Right kidney (tissue), 1 donor: ENCODE results near the gene TCP11.
A peak's percentile ranks its signal among the peaks of the same experiment; 100 is the strongest.

Experiments
- DNase-seq: peaks from one replicate; pipeline ENCODE4 v3.0.0-alpha.2; 2016

Gene TCP11

DNA sequence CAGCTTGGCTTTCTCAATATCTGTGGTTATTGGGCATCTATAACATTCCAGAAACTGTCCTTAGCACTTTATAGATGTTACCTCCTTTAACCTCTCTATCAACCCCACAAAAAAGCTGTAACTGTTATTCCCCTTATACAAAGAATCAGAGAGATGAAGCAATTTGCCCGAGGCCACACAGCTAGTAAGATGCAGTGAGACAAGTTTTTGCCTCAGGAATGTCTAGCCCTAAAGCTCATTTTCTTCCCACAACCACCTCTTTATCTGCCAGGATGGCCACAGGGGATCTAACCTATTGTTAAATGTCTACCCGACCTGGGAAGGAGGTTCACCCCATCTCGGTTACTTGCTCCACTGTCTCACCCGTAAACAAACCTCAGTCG is 31.9 kb upstream of the TCP11 start:
- no peak for DNase-seq

DNA sequence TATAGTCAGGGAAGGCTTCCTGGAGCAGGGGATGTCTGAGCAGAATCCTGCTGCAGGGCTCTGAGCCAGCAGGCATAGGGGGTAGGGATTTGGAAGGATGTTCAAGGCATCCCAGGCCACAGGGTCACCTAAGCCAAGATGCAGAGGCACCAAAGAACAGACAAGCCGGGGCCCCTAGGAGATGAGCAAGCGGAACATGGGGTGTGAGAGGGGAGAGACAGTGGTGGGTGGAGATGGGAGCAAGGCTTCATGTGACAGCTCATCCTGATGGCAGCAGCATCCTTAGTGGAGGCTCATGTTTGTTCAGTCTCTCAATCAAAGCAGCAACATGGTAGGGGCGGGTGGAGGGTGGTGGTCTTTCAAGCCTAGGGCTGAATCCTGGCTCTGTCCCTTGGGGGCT is 29.8 kb upstream of the TCP11 start:
- no peak for DNase-seq

DNA sequence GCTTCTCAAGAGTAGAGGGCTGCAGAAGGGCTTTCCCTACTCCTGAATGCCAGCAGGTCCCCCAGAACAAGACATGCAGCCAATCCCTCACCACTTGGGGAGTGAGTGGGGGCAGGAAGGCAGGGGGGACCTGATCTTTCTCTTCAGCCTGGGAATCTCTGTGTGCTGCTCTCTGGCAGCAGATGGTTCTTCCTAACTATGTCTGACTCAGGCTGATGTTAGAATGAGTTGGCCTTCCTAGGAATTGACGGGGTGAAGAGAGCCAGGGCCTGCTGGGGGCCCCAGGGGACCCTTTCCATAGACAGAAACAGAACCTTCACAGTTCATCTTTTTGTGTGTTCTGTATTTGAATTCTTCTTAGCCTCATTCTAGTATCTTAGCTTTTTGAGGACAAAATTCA is 29.0 kb upstream of the TCP11 start:
- no peak for DNase-seq

DNA sequence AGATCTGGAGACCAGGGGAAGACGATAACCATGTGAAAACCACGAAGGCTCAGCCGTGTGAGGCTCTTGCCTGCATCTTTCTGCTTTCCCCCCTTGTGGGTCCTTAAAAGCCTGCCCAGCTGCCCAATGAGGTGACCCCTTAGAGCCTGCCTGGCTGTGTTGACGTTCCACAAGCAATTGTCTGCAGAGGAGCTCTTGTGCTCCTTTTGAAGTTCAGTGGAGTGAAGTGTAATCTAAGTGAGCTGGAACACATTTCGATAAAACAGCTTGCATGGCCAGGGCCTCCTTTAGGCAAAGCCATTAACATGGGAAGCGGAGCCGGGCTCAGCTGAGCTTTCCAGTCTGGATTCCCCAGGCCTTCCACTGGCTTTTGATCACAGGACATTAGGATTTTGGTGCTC is 27.3 kb upstream of the TCP11 start:
- DNase-seq = peak; percentile 52

DNA sequence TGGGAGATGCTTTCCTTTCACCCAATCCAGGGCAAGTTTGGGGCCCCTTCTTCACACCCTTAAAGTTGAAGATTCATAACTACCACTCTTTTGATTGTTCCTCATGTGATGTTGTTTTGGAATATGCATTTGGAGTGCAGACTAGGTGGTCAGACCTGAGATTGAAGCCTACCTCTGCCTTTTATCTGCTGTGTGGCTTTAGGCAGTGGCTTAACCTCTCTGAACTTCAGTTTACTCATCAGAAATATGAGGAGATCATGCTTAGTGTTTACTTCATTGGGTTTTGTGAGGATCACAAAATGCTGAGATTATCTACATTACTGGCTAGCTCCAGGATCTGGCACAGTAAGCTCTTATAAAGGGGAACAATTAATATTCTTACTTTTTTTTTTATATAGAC is 26.4 kb upstream of the TCP11 start:
- no peak for DNase-seq

DNA sequence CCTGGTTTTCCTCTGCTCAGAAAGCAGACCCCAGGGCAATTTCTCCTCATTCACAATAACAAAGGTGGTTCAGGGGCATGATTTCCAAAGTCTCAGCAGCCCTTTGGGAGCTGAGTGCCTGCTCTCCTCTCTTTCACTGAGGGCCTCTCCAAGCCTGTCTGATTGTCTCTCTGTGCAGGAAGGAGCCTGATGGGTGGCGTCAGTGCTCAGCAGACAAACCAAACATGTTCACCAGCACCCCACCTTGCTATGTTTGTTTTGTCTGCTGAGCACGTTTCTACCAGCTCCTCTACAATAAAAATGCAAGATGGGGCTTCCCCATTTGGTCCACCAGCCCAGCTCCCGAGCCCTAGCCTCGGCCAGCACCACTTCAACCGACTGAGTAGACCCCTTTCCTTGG is 25.4 kb upstream of the TCP11 start:
- DNase-seq = no peak

DNA sequence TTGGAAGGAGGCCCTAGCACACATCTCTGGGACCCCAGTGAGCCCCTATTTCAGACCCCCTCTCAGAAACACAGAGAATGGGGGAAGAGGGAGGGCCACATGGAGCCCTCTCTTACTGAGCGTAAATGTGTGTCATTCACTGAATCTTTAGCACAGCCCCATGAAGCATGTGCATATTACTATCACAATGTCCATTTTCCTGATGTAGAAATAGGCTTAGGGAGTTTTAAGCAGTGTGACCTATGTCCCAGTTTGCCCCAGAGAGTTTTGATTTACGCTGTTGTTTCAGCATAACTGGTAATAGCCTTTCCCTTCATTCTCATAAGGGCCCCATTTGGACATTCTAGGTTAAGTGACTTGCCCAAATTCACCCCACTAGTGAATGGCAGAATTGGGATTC is 25.0 kb upstream of the TCP11 start:
- no peak for DNase-seq

DNA sequence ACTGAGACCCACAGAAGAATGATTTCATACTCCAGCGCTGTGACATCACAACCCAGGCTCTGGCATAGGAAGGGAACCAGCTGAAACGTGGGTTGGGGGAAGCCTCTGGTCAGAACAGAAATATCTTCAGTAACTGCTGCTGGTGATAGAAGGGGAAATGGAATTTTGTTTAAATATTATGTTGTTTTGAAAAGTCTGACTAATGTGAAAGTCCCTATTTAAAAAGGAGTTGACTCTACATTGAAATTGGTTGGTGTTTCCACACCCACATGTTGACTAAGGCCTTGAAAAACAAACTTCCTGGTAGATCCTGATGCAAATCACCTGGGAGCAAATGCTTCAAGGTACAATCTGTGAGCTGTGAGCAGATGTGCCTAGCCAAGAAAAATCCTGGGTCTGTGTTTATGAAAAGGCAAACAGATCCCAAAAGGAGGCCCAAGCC is 24.5 kb upstream of the TCP11 start:
- DNase-seq = no peak

DNA sequence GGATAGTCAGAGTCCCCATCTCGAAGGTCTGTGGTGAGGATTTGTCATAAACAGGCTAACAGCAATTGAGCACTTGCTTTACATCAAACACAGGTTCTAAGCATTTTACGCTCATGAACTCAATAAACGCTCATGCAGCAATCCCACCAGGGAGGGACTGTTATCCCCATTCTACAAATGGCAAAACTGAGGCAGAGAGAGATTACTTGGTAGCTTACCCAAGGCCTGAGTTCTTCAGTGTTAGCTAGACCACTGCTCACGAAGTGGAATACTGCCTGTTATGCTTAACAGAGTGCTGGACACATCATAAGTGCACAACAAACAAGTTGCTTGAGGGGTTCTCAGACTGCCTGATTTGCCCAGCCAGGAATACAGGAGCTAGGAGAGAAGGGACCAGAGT is 23.7 kb upstream of the TCP11 start:
- DNase-seq = no peak

DNA sequence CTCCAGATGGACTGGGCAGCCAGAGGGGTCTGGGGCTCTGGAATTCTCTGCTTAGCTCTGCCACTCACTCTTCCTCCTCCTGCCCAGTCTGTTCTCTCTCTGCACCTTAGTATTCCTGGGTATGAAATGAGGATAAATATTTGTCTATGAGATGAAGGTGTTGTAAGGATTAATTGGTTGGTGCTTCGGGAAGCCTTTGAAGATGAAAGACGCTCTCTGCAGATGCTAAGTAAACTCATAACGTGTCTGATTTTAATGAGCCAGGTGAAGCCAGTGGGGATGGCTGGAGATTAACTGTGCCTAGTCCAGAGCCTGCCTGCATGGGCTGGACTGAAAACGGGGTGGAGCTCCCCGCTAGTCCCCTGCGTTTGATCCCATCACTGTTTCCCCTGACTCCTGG is 23.1 kb upstream of the TCP11 start:
- no peak for DNase-seq

DNA sequence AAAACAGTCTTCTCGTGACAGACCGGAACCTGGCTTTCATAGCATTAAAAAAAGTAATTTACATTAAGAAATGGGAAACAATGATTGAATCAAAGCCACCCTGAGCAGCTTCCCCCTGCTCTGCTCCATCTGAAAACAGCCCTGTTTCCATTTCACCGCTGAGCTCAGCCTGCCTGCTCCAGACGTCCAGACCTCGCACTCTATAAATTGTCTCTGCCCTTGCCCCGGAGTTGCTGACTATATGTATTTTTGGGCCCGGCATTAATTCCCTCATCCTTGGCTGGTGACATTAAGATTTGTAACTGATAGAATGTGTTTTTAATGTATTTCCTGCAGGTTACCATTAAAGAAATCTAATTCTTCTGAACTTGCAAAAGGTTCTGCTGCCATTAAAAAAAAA is 22.7 kb upstream of the TCP11 start:
- DNase-seq = no peak

DNA sequence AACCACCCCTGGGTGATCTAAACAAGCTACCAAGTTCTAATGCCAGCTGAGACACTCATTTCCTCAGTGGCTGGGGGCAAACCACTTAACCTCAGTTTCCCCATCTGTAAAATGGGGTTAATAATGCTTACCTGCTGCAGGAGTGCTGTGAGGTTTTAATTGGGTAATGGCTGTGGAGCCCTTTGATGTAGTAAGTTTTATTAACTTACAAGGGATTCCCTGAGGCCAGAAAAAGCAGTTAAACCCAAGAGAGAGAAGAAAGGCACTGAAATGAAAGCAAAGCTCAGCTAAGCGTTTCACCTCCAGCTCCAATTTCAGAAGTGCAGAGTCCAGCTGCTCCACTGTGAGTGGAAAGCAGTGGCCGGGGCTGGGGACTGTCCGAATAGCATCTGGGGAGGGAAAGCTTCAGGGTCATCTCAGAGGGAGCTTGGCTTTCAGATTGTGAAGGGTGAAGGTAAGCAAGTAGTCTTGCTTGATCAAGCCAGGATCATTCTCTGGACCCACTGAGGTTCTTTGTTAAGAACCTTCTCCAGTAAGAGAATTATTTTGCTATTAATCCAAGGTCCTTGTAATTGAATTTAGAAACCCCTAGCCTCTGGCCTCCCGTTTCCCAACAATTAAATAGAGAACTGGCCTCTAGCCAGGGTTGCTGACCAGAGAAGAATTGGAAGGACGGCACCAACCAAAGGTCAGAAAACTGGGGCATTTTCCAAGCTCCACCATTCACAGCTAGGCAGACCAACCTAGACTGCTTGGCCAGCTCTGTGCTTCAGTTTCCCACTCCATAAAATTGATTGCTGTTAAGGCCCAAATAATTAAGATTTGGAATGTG is 20.9 kb upstream of the TCP11 start:
- DNase-seq = peak; percentile 57

DNA sequence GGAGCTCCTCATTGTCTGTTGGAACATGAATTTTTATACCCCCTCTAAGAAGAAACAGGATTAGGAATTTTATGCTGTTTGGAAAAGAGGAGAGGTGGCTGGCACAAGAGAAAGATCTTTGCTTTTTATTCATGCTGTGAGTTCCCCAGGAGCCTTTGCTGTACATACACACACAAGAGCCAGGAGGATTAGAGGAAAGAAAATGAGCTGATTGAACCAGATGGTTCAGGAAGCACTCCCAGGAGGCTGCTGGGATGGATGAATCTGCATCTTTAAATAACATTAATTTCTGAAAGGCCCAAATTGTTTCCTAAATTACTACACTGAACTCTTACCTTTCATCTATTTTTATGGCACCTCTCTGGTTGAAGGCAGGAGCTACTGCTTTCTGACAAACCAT is 20.1 kb upstream of the TCP11 start:
- DNase-seq = no peak

DNA sequence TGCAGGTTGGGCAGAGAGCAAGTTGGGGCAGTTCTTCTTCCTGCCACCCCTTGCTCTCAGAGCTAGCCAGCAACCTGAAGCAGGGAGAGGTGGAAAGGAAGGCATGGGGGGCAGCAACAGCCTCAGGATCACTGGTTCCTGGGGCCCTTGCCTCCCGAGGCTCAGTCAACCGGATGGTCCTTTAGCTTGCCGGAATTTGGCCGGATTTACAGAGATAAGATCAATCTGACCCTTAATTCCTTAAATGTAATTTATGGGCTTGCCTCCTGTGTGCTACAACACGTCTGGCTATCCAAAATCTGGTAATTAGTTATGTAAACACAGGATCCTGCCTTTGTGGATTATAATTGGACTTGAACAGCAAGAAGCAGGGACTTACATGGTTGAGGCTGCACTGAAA is 19.5 kb upstream of the TCP11 start:
- DNase-seq = peak; percentile 35

DNA sequence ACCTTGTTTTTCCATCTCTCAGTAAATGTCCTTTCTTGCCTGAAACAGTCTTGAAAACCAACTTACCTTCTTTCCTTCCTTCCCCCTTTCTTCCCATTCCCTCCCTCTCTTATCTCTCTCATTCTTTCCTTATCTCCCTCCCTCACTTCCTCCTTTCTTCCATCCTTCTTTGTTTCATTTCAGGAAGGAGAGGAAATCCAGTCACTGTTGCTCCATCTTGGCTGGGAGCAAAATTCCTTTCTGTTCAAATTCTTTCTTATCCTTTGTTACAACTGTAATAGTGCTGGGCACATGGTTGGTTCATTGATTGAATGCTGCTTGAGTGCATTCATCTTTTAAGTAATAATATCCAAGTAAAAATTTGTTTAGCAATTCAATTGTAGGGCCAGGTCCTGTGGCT is 17.4 kb upstream of the TCP11 start:
- no peak for DNase-seq

DNA sequence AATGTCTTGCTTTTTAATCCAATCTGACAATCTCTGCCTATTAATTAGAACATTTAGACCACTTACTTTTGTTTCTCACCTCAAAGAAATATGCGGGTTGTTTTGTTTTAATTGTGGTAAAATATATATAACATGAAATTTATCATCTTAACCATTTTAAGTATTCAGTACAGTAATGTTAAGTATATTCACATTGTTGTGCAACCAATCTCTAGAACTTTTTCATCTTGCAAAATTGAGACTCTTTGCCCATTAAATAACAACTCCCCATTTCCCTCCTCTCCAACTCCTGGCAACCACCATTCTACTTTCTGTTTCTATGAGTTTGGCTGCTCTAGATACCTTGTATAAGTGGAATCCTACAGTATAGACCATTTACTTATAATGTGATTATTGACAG is 13.8 kb upstream of the TCP11 start:
- no peak for DNase-seq

DNA sequence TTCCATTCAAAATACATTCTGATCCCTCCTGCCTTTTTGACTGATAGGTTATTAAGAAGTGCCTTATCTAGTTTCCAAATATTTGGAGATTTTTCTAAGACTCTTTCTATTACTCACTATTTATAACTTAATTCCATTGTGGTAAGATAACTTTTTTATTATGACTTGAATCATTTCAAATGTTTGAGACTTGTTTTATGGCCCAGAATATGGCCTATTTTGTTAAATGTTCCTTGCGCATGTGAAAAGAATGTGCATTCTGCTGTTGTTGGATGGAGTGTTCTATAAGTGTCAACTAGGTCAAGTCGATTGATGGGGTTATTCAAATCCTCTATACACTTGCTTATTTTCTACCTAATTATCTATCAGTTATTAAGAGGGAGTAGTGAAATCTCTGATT is 13.1 kb upstream of the TCP11 start:
- DNase-seq = no peak

DNA sequence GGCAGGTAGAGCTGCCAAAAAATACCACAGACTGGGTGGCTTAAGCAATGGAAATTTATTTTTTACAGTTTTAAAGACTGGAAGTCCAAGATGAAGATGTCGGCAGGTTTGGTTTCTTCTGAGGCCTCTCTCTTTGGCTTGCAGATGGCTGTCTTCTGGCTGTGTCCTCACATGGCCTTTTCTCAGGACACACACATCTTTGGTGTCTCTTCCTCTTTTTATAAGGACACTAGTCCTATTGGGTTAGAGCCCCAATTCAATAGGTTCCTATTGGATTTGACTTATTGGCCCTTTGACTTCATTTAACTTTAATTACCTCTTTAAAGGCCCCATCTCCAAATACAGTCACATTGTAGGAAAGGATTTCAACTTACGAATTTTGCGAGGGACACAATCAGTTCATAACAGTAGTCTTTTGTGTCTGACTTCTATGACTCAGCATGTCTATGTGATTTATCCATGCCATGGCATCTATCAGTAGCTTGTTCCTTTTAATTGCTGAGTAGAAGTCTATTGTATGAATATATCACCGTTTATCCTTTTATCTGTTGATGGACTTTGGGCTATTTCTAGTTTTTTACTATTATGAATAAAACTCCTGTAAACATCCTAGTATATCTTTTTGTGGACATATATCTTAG is 11.0 kb upstream of the TCP11 start:
- DNase-seq = no peak

DNA sequence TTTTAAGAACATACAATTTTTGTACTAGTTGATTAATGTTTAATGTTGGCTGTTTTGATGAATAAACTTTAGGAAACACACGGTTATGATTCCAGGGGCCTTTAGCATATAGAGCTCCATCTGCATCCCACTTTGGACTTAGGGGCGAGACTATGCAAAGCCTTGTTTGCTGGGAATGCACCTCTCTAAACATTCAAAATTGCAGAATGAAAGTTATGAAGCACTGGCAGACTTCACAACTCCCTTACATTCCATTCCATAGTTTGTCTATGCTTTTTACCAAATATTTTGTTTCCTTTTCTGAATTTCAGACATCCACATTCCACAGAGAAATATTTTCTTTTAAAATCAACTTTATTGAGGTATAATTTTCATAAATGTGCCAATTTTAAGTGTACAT is 10.3 kb upstream of the TCP11 start:
- DNase-seq = no peak

DNA sequence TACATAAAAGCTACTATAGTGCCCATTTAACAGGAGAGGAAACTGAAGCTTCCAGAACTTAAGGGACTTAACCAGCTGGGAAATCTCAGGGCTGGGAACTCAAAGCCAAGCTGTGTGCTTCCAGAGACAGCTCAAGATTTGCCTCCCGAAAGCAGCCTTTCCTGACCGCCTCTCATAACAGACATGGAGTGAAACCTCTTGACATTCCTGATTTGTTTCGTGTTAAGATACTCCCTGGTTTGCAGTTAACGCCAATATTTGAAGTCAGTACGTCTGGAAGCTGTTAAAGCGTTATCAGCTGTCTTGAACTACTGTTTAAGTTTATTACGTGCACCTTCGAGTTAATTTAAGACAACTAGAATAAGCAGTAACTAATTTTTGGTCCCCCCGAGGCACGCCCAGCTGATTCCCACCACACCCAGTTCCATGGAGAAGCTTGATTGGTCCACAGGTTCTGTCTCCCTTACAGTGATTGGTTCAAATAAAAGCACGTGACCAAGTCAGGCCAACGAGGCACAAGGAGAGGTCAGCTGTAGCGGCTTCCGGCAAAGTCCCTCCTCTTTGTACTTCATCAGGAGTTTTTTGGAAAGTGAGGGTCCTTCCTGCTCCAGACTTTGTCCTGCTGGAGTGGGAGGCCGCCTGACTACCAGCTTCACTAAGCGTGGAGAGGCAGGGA is 8.9 kb upstream of the TCP11 start:
- no peak for DNase-seq

DNA sequence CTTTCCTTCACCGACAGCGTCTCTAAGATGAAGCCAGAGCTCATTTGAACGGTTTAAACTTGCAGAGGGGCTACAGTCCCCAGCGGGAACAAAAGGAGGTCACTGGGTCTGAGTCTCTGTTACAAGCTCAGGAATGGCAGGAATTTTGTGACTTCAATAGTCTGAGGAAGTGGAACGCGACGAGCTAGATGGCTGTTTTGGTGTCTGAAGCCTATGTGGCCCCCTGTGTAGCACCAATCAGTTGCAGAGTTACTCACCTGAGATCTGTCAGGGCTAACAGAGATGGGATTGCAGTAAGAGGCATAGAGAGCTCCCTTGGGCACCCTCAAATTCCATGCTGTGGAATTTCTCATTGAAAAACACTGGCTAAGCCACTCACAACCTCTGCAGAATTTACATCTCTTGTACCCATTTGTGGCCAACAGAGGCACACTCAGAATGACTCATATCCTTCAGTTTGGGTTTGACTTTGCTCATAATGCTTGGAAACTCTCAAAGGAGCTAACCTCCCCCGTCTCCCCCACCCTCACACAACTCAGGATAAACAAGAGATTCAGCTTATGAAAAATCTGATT is 7.1 kb upstream of the TCP11 start:
- peak; percentile 51 for DNase-seq

DNA sequence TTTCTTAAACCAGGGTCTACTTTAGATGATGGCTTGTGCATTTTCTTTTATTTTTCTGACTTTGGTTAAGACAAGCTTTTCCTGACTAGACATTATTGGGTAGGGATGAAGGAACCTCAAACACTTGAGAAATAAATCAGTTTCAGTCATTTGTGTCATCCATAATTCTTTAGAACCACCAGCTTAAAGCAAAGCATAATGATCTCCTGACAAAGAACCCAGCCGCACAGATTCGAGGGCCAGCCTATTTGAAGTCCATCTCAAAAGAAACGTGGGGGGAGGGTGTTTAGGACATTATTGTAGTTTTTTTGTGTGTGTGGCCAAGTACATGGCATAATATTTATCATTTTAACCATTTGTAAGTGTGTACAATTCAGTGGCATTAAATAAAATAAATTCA is 6.3 kb upstream of the TCP11 start:
- DNase-seq = no peak

DNA sequence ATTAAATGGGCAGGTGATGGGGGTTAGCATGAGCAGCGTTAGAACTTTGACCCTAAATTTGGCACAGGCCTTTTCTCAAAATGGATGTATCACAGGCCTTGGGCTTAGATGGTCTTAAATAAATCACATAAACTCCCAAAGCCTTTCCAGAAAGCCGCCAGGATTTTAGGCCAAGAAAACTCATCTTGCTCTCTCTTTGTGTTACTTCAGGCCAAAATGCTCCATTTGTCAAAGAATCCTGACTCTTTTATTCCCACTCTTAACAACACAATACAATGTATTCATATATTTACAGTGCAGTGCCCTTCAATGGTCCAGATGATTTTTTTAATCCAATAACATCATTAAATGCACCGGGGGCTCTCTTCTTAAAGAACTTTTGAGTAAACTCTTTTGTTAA is 5.9 kb upstream of the TCP11 start:
- DNase-seq = no peak
